Astrocyte (in vitro differentiated cells and primary cell): ENCODE results near the gene CNTNAP2. TPM values are rescaled to one million over a fixed set of nuclear protein-coding genes. Genes with fewer than 3 reads are reported as not detected.

Source experiments
- DNase-seq: peaks from one replicate; pipeline ENCODE4 v3.0.0-alpha.2; 2010; ENCODE audit warnings: low read depth
- FAIRE-seq: peaks from 2 replicates; lab custom pipeline; 2011; peaks lifted over from hg19 to GRCh38; lab: Jason Lieb, UNC
- H2AFZ ChIP-seq: 2 replicates; pipeline ENCODE4 v1.6.0; 2012; ENCODE audit warnings: low read depth, low read length, inconsistent platforms
- H3K27ac ChIP-seq: 2 replicates; pipeline ENCODE4 v1.5.1; 2011; ENCODE audit warnings: low read depth, low read length, inconsistent platforms
- H3K27me3 ChIP-seq: 2 replicates; pipeline ENCODE4 v1.6.0; 2011; ENCODE audit warnings: low read length, inconsistent platforms; ENCODE audit not compliant: insufficient read depth
- H3K36me3 ChIP-seq: 2 replicates; pipeline ENCODE4 v1.5.1; 2011; ENCODE audit warnings: low read length, inconsistent platforms; ENCODE audit not compliant: insufficient read depth
- H3K4me1 ChIP-seq: 2 replicates; pipeline ENCODE4 v1.5.1; 2011; ENCODE audit warnings: low read length, inconsistent platforms; ENCODE audit not compliant: insufficient read depth
- H3K4me2 ChIP-seq: 2 replicates; pipeline ENCODE4 v1.6.0; 2012; ENCODE audit warnings: low read length, inconsistent platforms
- H3K4me3 ChIP-seq: 2 replicates; pipeline ENCODE4 v1.5.1; 2011; ENCODE audit warnings: low read depth, mild to moderate bottlenecking, low read length, inconsistent platforms; ENCODE audit not compliant: insufficient read depth
- H3K79me2 ChIP-seq: 2 replicates; pipeline ENCODE4 v1.6.0; 2012; ENCODE audit warnings: mild to moderate bottlenecking, low read length, inconsistent platforms; ENCODE audit not compliant: insufficient read depth
- H3K9ac ChIP-seq: 2 replicates; pipeline ENCODE4 v1.6.0; 2012; ENCODE audit warnings: mild to moderate bottlenecking, low read length, inconsistent platforms
- H3K9me3 ChIP-seq: 2 replicates; pipeline ENCODE4 v1.5.1; 2012; ENCODE audit warnings: low read depth, mild to moderate bottlenecking, low read length, inconsistent platforms; ENCODE audit not compliant: insufficient read depth
- H4K20me1 ChIP-seq: 2 replicates; pipeline ENCODE4 v1.6.0; 2012; ENCODE audit warnings: low read length, inconsistent platforms; ENCODE audit not compliant: insufficient read depth
- H3K27ac Mint-ChIP-seq: one replicate; pipeline ENCODE4 v1.8.0; 2021; ENCODE audit warnings: mild to moderate bottlenecking, mixed read lengths; ENCODE audit not compliant: unreplicated experiment
- H3K27me3 Mint-ChIP-seq: one replicate; pipeline ENCODE4 v1.8.0; 2021; ENCODE audit warnings: low read depth, mixed read lengths; ENCODE audit not compliant: unreplicated experiment
- H3K36me3 Mint-ChIP-seq: one replicate; pipeline ENCODE4 v1.8.0; 2021; ENCODE audit warnings: low read depth, mixed read lengths; ENCODE audit not compliant: unreplicated experiment
- H3K4me1 Mint-ChIP-seq: one replicate; pipeline ENCODE4 v1.8.0; 2021; ENCODE audit warnings: low read depth, mixed read lengths; ENCODE audit not compliant: unreplicated experiment
- H3K4me3 Mint-ChIP-seq: one replicate; pipeline ENCODE4 v1.8.0; 2021; ENCODE audit warnings: mild to moderate bottlenecking, moderate library complexity, mixed read lengths; ENCODE audit not compliant: unreplicated experiment
- H3K9me3 Mint-ChIP-seq: one replicate; pipeline ENCODE4 v1.8.0; 2021; ENCODE audit warnings: mild to moderate bottlenecking, mixed read lengths; ENCODE audit not compliant: unreplicated experiment
- EZH2 ChIP-seq: IDR thresholded peaks from 2 replicates; pipeline ENCODE4 v1.6.1; 2012; ENCODE audit warnings: mild to moderate bottlenecking, low read length, inconsistent platforms; ENCODE audit not compliant: insufficient read depth
- total RNA-seq: library from RNA; stranded (reverse); gene quantifications from 2 replicates; pipeline ENCODE4 v1.2.1, GENCODE V29; 2021
- TF ChIP-seq, protein P1 (sequence below): IDR thresholded peaks from 2 replicates; pipeline ENCODE4 v1.5.1; 2011; ENCODE audit warnings: low read depth, mild to moderate bottlenecking, inconsistent platforms, low read length, moderate library complexity; ENCODE audit not compliant: insufficient read depth

CNTNAP2 gene
- total RNA-seq, 1 donor from 2014 or later, result 20.0 TPM

DNA sequence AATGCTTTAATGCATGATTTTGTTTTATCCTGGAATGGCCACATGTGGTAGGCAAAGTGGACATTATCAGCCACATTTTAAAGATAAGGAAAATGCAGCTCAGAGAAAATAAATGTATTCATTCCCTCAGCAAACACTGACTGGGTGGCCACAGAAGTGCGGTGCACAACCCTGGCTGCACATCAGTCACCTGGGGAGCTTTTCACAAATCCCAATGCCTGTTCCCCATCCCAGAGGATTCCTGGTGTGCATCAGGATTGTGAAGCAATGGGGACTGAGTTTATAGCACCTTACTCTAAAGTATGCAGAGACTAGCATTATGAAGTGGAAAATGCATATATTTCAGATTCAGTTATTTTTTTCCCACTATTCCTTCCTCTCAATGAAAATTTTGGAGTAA is 2280.5 kb downstream of the CNTNAP2 start:
- Mint-ChIP-seq H3K36me3 (no peaks in the 10 kb centered on the region), H3K9me3 (no peaks in the 10 kb centered on the region), H3K27me3 (no peaks in the 10 kb centered on the region), H3K4me1 (peaks cover 37% of the 10 kb centered on the region), H3K27ac (no peak overlapping the region), H3K4me3 (no peak overlapping the region)
- Histone ChIP-seq H3K27ac (no peak overlapping the region), H3K4me3 (no peak overlapping the region), H3K9me3 (peaks cover 3% of the 10 kb centered on the region), H3K9ac (no peak overlapping the region), H3K36me3 (no peaks in the 10 kb centered on the region), H3K79me2 (no peaks in the 10 kb centered on the region), H3K4me1 (no peaks in the 10 kb centered on the region), H3K27me3 (no peaks in the 10 kb centered on the region), H3K4me2 (no peak overlapping the region), H2AFZ (no peak overlapping the region), H4K20me1 (no peaks in the 10 kb centered on the region)
- no peak for FAIRE-seq
- TF ChIP-seq, protein P1, sequence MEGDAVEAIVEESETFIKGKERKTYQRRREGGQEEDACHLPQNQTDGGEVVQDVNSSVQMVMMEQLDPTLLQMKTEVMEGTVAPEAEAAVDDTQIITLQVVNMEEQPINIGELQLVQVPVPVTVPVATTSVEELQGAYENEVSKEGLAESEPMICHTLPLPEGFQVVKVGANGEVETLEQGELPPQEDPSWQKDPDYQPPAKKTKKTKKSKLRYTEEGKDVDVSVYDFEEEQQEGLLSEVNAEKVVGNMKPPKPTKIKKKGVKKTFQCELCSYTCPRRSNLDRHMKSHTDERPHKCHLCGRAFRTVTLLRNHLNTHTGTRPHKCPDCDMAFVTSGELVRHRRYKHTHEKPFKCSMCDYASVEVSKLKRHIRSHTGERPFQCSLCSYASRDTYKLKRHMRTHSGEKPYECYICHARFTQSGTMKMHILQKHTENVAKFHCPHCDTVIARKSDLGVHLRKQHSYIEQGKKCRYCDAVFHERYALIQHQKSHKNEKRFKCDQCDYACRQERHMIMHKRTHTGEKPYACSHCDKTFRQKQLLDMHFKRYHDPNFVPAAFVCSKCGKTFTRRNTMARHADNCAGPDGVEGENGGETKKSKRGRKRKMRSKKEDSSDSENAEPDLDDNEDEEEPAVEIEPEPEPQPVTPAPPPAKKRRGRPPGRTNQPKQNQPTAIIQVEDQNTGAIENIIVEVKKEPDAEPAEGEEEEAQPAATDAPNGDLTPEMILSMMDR, result no peak
- TF ChIP-seq EZH2, result no peak
- DNase-seq, result no peak

DNA sequence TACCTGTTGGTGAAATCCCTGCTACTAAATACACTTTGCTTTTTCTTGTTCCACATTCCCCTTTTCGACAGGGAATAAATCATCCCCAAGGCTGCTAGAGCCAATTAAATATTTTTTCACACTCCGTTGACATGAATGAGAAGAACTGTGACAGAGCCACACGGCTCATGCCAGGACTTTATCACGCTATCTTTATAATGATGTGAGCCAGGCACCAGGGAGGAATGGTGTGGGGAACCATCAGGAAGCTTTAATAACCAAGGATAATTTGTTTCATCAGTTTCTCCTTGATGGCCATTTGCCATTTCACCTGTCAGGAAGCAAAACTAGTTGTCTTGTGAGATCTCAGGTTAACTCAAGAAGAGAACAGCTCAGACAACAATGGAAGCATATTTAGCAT is 2280.9 kb downstream of the CNTNAP2 start:
- H3K4me3 Mint-ChIP-seq, result no peak overlapping the region
- no peak overlapping the region for H3K4me3 ChIP-seq
- TF ChIP-seq EZH2, result no peak
- TF ChIP-seq, protein P1, result no peak
- H2AFZ ChIP-seq, result no peak overlapping the region
- no peak overlapping the region for H3K4me2 ChIP-seq
- no peaks in the 10 kb centered on the region for H3K9me3 Mint-ChIP-seq
- no peaks in the 10 kb centered on the region for H3K79me2 ChIP-seq
- H3K36me3 ChIP-seq, result no peaks in the 10 kb centered on the region
- H3K4me1 ChIP-seq, result no peaks in the 10 kb centered on the region
- no peak overlapping the region for H3K9ac ChIP-seq
- no peaks in the 10 kb centered on the region for H3K27me3 ChIP-seq
- H3K27me3 Mint-ChIP-seq, result no peaks in the 10 kb centered on the region
- no peak overlapping the region for H3K27ac ChIP-seq
- DNase-seq, result no peak
- peaks cover 40% of the 10 kb centered on the region for H3K4me1 Mint-ChIP-seq
- H3K27ac Mint-ChIP-seq, result no peak overlapping the region
- H4K20me1 ChIP-seq, result no peaks in the 10 kb centered on the region
- H3K9me3 ChIP-seq, result peaks cover 3% of the 10 kb centered on the region
- H3K36me3 Mint-ChIP-seq, result no peaks in the 10 kb centered on the region
- no peak for FAIRE-seq

DNA sequence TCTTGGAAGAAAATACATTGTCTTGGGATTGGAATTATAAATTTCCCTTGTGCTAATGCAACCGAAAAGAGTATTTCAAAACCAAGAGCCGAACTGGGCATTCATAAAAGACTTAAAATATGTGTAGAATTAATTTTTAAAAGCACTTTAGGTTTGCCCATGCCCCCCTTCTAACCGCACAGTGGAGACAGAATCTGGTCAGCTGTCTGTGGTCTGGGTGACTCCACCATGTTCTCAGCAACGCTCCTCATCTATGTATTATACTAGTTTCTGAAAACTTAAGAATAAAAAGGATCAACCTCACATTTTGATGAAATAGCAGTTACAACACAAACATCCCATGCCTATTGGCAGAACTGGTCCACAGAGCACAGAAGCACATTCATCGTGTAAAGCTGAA is 2281.4 kb downstream of the CNTNAP2 start:
- peaks cover 42% of the 10 kb centered on the region for H3K4me1 Mint-ChIP-seq
- Histone ChIP-seq H3K9ac (no peak overlapping the region), H2AFZ (no peak overlapping the region), H3K4me3 (no peak overlapping the region), H3K27ac (no peak overlapping the region), H3K79me2 (no peaks in the 10 kb centered on the region), H3K4me2 (no peak overlapping the region), H3K9me3 (peaks cover 3% of the 10 kb centered on the region), H3K4me1 (no peaks in the 10 kb centered on the region), H3K36me3 (no peaks in the 10 kb centered on the region), H3K27me3 (no peaks in the 10 kb centered on the region), H4K20me1 (no peaks in the 10 kb centered on the region)
- H3K36me3 Mint-ChIP-seq, result no peaks in the 10 kb centered on the region
- H3K9me3 Mint-ChIP-seq, result no peaks in the 10 kb centered on the region
- no peaks in the 10 kb centered on the region for H3K27me3 Mint-ChIP-seq
- no peak overlapping the region for H3K27ac Mint-ChIP-seq
- DNase-seq (no peak), FAIRE-seq (no peak)
- H3K4me3 Mint-ChIP-seq, result no peak overlapping the region
- no peak for TF ChIP-seq EZH2
- TF ChIP-seq, protein P1, result no peak
